Loucy (cell line): ENCODE results near the gene ZNF581.

ENCODE experiments used
- EZH2phosphoT487 ChIP-seq: fragments of 200-600 bp; IDR thresholded peaks from 2 replicates; pipeline ENCODE4 v1.6.1; 2018; ENCODE audit warnings: antibody characterized with exemption, mild to moderate bottlenecking, moderate library complexity, borderline replicate concordance
- TF ChIP-seq, protein P1 (sequence below): fragments of 200-600 bp; sonication (generic); conservative IDR thresholded peaks from 2 replicates; pipeline ENCODE4 v1.5.1; 2014; ENCODE audit warnings: mild to moderate bottlenecking, antibody characterized with exemption, low read length

DNA sequence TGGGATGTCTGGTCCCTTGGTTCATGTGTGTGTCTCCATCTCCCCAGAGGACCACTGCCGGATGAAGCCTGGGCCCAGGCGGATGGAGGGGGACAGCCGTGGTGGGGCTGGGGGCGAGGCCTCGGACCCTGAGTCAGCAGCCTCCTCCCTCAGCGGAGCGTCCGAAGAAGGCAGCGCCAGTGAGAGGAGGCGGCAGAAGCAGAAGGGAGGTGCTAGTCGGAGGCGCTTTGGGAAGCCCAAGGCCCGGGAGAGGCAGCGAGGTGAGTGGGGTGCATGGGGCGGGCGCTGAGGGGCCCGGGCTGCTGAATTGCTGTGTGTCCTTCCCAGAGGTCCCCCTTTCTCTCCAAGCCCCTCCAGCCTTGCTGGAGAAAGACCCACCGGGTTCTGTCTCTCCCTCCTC, 7.8 kb downstream of the ZNF581 start:
- TF ChIP-seq, protein P1, sequence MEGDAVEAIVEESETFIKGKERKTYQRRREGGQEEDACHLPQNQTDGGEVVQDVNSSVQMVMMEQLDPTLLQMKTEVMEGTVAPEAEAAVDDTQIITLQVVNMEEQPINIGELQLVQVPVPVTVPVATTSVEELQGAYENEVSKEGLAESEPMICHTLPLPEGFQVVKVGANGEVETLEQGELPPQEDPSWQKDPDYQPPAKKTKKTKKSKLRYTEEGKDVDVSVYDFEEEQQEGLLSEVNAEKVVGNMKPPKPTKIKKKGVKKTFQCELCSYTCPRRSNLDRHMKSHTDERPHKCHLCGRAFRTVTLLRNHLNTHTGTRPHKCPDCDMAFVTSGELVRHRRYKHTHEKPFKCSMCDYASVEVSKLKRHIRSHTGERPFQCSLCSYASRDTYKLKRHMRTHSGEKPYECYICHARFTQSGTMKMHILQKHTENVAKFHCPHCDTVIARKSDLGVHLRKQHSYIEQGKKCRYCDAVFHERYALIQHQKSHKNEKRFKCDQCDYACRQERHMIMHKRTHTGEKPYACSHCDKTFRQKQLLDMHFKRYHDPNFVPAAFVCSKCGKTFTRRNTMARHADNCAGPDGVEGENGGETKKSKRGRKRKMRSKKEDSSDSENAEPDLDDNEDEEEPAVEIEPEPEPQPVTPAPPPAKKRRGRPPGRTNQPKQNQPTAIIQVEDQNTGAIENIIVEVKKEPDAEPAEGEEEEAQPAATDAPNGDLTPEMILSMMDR, result no peak
- TF ChIP-seq EZH2phosphoT487, result no peak
